IPS-18a (cell line): ENCODE results near the gene B3GLCT.

Source experiments
- H3K27ac ChIP-seq: one replicate; pipeline ENCODE4 v1.5.1; 2013; ENCODE audit warnings: low read length
- H3K27me3 ChIP-seq: one replicate; pipeline ENCODE4 v1.6.1; 2013; ENCODE audit warnings: mild to moderate bottlenecking, low read length; ENCODE audit not compliant: control insufficient read depth, insufficient read depth
- H3K36me3 ChIP-seq: one replicate; pipeline ENCODE4 v1.6.1; 2013; ENCODE audit warnings: low read depth, low read length; ENCODE audit not compliant: control insufficient read depth
- H3K4me1 ChIP-seq: one replicate; pipeline ENCODE4 v1.6.1; 2013; ENCODE audit warnings: low read depth, low read length; ENCODE audit not compliant: control insufficient read depth
- H3K4me3 ChIP-seq: one replicate; pipeline ENCODE4 v1.5.1; 2013; ENCODE audit warnings: low read length
- H3K9ac ChIP-seq: one replicate; pipeline ENCODE4 v1.6.1; 2013; ENCODE audit warnings: mild to moderate bottlenecking, low read length, moderate library complexity
- H3K9me3 ChIP-seq: one replicate; pipeline ENCODE4 v1.6.1; 2013; ENCODE audit warnings: low read depth, low read length; ENCODE audit not compliant: control insufficient read depth

The B3GLCT gene

DNA sequence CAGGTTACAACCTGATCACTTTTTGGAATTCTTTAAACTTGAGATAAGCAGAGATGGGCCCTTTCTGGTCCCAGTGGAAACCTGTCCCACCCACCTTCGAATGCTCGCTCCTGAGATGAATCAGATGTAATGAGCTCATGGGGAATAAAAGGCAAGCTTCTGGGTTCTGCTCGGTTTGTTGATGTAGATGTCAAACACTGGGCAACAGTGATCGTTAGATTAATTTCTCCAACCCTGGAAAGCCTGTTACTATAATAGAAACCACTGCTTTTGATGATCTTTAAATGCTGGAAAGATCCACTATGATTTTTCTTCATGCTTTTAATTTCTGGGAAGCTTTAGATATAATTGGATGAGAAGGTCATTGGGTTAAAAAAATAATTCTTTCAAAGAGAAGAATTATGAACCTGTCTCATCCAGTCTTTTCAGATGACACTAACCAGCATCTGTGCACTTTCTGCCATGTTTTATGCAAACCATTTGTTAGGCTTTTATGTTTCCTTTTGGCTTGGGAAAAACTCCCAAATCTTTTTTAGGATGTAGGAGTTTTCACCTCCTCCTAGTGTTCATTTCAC is 49.3 kb downstream of the B3GLCT start:
- H3K9ac ChIP-seq: no peak overlapping the region
- no peak overlapping the region for H3K4me3 ChIP-seq
- H3K27me3 ChIP-seq: no peaks in the 10 kb centered on the region
- no peaks in the 10 kb centered on the region for H3K36me3 ChIP-seq
- H3K27ac ChIP-seq: no peak overlapping the region
- no peaks in the 10 kb centered on the region for H3K4me1 ChIP-seq
- H3K9me3 ChIP-seq: no peaks in the 10 kb centered on the region

DNA sequence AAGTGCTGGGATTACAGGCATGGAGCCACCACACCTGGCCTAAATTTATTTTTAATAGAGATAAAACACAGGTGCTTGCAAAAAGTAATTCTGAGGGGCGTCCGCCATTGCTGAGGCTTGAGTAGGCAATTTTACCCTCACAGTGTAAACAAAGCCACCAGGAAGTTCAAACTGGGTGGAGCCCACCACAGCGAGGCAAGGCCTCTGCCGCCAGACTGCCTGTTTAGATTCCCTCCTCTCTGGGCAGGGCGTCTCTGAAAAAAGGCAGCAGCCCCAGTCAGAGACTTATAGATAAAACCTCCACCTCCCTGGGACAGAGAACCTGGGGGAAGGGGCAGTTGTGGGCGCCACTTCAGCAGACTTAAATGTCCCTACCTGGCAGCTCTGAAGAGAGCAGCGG is 50.7 kb downstream of the B3GLCT start:
- Histone ChIP-seq H3K27me3 (no peaks in the 10 kb centered on the region), H3K27ac (no peak overlapping the region), H3K36me3 (no peaks in the 10 kb centered on the region), H3K4me3 (no peak overlapping the region), H3K9ac (no peak overlapping the region), H3K9me3 (no peaks in the 10 kb centered on the region), H3K4me1 (no peaks in the 10 kb centered on the region)

DNA sequence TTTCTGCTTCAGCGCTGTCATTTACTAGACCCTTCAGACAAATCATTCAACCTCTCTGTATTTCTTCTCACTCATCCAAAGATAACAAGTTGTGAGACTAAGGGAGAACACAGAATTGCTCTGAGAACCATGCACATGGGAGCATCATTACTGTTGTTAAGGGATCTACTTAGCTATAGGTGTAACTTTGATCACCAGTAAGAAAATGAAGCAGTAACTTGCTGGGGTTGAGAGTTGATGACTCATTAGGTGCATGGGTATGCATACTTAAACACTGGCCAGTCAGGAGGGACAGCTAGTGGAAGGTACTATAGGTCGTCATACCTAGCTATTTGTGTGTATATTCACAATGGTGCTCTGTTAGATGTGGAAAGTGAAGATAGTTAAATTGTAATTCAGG is 61.5 kb downstream of the B3GLCT start:
- no peak overlapping the region for H3K27ac ChIP-seq
- H3K4me1 ChIP-seq: no peaks in the 10 kb centered on the region
- H3K27me3 ChIP-seq: no peaks in the 10 kb centered on the region
- H3K9me3 ChIP-seq: peaks cover 5% of the 10 kb centered on the region
- no peak overlapping the region for H3K4me3 ChIP-seq
- no peaks in the 10 kb centered on the region for H3K36me3 ChIP-seq
- H3K9ac ChIP-seq: no peak overlapping the region

DNA sequence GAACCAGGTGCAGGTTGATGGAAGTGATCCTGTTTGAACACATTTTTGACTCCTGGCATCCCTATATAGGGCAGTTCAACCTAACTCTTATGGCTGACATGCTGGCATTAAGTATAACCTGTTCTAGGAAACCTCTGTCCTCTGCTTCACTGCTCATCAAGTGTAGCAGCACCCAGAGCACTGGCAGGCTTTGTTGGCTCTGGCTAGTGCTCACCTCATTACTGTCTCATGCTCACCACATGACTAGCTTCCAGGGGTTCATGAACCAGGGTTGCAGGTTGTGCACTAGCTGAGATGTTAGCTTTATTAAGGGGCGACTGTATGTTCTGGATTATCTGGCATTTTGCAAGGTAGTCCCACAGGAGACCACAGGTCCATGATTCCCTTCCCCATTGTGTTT is 63.6 kb downstream of the B3GLCT start:
- no peak overlapping the region for H3K4me3 ChIP-seq
- no peaks in the 10 kb centered on the region for H3K27me3 ChIP-seq
- no peak overlapping the region for H3K27ac ChIP-seq
- no peaks in the 10 kb centered on the region for H3K36me3 ChIP-seq
- H3K9ac ChIP-seq: no peak overlapping the region
- H3K4me1 ChIP-seq: no peaks in the 10 kb centered on the region
- peaks cover 2% of the 10 kb centered on the region for H3K9me3 ChIP-seq

DNA sequence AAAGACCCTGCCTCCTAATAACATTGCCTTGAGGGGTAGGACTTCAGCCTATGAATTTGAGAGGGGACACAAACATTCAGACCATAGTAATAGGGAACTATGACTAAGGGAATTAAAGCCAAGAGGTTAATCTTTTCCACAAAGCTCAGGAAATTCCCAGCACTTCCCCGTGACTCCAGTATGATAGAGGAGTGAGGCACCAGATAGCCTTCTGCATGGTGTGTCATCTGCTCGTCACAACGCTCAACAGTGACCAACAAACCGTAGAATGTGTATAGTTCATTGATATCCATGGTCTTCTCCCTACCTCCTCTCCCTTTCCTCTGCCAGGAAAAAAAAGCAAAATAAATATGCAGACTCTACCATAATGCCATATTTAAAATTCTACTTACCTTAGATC is 64.4 kb downstream of the B3GLCT start:
- Histone ChIP-seq H3K9me3 (no peaks in the 10 kb centered on the region), H3K27me3 (no peaks in the 10 kb centered on the region), H3K4me3 (no peak overlapping the region), H3K36me3 (no peaks in the 10 kb centered on the region), H3K9ac (no peak overlapping the region), H3K27ac (no peak overlapping the region), H3K4me1 (no peaks in the 10 kb centered on the region)

DNA sequence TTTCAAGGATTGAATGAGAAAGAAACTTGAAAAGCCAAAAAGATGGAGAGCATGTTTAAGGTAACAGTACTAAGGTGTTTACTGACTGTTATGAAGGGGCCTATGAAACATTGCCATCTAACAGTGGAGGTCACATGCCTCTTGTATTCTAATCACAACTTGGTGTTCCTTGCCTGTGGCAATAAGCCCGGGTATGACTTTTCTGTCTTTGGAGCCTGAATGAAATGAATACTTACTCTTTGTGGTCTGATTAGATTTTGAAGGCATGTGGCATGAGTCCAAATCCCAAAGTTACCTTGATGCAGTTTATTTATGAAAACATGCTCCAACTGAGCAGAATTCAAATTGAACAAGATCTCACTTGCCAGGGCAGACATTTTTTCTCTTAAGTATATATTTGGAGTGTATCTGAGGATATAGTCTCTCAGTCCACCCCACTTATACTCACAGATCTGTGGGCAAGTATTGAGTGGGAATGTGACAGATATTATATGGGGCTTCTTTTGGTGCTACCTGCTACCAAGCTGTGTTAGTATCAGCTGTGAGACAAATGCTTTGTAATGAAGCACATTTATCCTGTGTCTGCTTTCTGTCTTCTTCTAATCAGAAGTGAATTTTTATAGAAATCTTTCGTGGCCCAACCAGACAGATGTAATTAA is 67.5 kb downstream of the B3GLCT start:
- H3K4me1 ChIP-seq: no peaks in the 10 kb centered on the region
- no peak overlapping the region for H3K9ac ChIP-seq
- no peak overlapping the region for H3K4me3 ChIP-seq
- no peaks in the 10 kb centered on the region for H3K36me3 ChIP-seq
- no peaks in the 10 kb centered on the region for H3K27me3 ChIP-seq
- H3K27ac ChIP-seq: no peak overlapping the region
- peaks cover 15% of the 10 kb centered on the region for H3K9me3 ChIP-seq

DNA sequence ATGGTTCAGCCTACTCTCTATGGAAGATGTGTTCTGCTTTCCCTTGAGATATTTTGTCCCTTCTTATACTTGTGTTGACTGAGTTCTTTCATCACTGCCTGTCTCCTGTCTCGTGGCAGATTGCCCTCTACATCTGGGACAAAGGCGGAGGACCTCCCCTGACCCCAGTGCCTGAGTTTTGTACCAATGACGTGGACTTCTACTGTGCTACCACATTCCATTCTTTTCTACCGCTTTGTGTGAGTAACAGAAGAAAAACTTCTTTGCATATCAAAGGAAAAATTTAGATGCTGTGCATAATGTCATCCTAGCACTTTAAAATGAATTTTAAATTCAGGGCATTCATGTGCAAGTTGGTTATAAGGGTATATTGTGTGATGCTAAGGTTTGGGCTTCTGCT is 74.6 kb downstream of the B3GLCT start:
- H3K4me1 ChIP-seq: no peaks in the 10 kb centered on the region
- no peak overlapping the region for H3K9ac ChIP-seq
- peaks cover 21% of the 10 kb centered on the region for H3K9me3 ChIP-seq
- no peaks in the 10 kb centered on the region for H3K27me3 ChIP-seq
- H3K36me3 ChIP-seq: no peaks in the 10 kb centered on the region
- no peak overlapping the region for H3K4me3 ChIP-seq
- H3K27ac ChIP-seq: no peak overlapping the region

DNA sequence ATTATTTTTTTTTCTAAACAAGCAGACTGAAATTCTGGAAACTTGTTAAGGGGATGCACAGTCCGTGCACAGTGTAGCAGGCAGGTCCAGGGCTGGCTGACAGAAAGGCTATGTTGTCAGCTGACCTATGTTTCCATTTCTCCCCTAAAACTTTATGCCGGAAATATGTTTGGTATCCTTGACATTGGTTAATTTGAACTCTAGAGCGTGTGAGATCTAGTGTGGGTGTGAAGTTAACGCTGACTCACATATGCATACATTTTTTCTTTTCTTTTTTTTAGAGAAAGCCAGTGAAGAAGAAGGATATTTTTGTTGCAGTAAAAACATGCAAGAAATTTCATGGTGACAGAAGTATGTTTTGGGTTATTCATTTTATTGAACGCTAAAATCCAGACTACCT is 76.6 kb downstream of the B3GLCT start:
- Histone ChIP-seq H3K9ac (no peak overlapping the region), H3K36me3 (no peaks in the 10 kb centered on the region), H3K27me3 (no peaks in the 10 kb centered on the region), H3K4me3 (no peak overlapping the region), H3K4me1 (no peaks in the 10 kb centered on the region), H3K9me3 (peaks cover 6% of the 10 kb centered on the region), H3K27ac (no peak overlapping the region)

DNA sequence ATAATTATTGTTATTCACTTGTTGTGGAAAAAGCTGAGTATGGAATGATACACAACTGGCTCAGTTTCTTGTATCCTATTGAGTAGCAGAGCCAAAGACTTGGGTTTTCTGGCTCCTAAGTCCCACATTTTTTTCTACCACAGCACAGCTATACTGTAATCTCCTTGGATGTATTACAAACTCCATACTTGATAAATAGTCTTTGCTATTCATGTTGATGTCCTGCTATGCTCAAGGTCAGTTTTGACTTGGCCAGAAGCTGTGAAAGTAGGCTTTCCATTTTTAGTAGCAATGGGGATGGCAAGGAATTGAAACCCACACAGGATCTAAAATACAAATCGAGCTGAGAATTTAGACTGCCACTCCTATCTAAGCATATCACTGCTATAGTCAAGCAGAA is 79.1 kb downstream of the B3GLCT start:
- H3K36me3 ChIP-seq: no peaks in the 10 kb centered on the region
- no peak overlapping the region for H3K4me3 ChIP-seq
- peaks cover 6% of the 10 kb centered on the region for H3K9me3 ChIP-seq
- no peak overlapping the region for H3K9ac ChIP-seq
- H3K4me1 ChIP-seq: peaks cover 6% of the 10 kb centered on the region
- no peak overlapping the region for H3K27ac ChIP-seq
- H3K27me3 ChIP-seq: no peaks in the 10 kb centered on the region

DNA sequence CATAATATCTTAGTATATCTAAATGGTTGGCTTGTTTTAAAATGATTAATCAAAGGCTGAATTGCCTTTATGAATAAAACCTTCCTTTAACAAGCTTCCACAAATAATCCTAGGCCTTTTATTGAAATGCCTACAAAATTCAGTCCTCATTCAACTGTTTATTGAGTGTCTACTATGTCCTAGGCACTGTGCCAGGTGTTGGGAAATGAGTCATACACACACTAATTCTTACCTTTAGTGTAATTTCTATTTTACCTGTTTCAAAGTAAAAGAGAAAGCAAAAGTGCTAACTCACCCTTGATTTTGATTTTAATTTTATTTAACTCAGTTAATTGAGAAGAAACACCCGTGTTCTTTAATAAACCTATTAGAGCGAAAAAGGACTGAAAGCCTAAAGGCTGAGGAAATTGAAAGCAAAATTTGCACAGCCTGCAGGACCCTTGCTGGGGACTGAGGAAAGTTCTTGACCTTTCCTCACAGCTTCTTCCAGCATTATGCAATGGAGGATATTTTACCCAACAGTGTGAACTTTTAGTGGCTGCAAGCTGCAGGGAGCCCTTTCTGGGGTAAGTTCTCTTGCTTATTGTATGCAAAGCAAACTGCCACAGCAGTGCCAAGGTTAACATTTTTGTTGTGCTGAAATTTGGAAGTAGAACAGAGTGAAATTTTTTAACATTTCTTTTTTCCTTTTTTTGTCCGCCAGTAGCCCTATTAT is 83.1 kb downstream of the B3GLCT start:
- Histone ChIP-seq H3K4me1 (peaks cover 6% of the 10 kb centered on the region), H3K9me3 (peaks cover 6% of the 10 kb centered on the region), H3K4me3 (no peak overlapping the region), H3K36me3 (no peaks in the 10 kb centered on the region), H3K27me3 (no peaks in the 10 kb centered on the region), H3K27ac (no peak overlapping the region), H3K9ac (no peak overlapping the region)

DNA sequence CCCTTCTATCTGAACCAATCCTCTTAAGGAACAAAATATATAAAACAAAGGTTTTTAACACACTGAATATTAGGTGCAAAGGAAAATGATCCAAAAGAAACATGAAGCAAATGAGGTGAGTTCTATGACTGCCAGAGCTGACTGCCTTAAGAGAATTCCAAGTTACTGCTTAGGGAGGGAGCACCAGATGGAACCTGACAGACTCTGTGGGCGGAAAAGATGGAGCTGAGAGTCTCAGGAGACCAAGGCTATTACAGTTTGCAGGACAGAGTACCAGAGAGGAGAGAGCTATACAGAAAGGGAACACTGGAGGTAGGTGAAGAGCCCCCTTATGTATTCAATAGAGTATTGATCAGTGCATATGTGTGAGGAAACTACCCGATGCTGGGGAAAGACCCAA is 87.2 kb downstream of the B3GLCT start:
- no peak overlapping the region for H3K27ac ChIP-seq
- H3K4me3 ChIP-seq: no peak overlapping the region
- H3K4me1 ChIP-seq: peaks cover 6% of the 10 kb centered on the region
- peaks cover 2% of the 10 kb centered on the region for H3K9me3 ChIP-seq
- no peaks in the 10 kb centered on the region for H3K36me3 ChIP-seq
- no peak overlapping the region for H3K9ac ChIP-seq
- no peaks in the 10 kb centered on the region for H3K27me3 ChIP-seq

DNA sequence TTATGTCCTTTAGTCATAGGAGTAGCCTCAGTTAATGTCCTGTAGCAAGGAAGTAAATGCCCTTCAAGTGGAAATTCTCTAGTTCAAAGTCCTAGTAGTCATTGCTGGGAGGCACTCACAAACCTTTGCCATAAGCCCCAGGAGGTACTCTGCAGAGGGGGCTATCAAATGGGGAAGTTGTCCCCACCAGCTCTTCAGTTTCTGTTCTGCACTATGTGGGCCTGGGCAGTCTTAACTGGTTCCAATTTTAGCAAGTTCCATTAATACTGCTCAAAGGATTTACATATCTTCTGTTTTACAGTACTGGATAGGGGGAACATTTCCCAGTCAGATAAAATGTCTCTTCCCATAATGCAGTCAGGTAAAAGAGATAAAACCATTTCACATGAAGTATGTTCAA is 101.3 kb downstream of the B3GLCT start:
- Histone ChIP-seq H3K36me3 (no peaks in the 10 kb centered on the region), H3K4me1 (peaks cover 6% of the 10 kb centered on the region), H3K27me3 (no peaks in the 10 kb centered on the region), H3K9me3 (peaks cover 7% of the 10 kb centered on the region), H3K9ac (no peak overlapping the region), H3K4me3 (no peak overlapping the region), H3K27ac (no peak overlapping the region)
